ENCODE results near the gene TSC2. TPM values are rescaled to one million over a fixed set of nuclear protein-coding genes. Genes with fewer than 3 reads are reported as not detected.
A peak's percentile ranks its signal among the peaks of the same experiment; 100 is the strongest.

TSC2 gene
- polyA plus RNA-seq, 3 donors, result 11.7 to 95.1 (median 20.8) TPM

DNA sequence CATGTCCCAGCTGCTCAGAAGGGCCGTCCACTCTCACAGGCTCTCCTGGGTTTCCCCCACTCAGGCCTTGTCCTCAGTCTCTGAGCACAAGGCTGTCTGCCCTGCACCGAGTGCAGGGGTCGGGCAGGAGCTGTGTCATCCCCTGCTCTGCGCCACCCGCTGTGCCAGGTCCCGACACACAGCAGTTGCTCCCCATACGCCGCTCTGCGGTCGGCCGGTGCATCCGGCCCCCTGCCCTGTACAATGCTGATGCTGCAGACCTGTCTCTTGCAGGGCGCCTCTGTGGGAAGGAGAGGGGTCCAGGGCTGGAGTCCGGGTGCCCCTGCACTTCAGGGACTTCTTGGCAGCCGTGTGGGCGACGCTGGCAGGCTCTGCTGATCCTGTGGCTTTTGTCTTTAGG is 6.1 kb downstream of the TSC2 start:
- intact Hi-C loops (cut with micrococcal nuclease), result no loop called here
- Histone ChIP-seq H2AFZ (ENCODE audit: insufficient read depth, low read depth, low read length, poor library complexity, severe bottlenecking) (no peak overlapping the region), H3K27me3 (ENCODE audit: control insufficient read depth in 2 of 2, insufficient read depth in 2 of 2, low read length in 2 of 2) (no peaks in the 10 kb centered on the region), H3K79me2 (ENCODE audit: insufficient read depth, low read length) (peaks cover 3% of the 10 kb centered on the region), H4K20me1 (ENCODE audit: insufficient read depth, low read length) (no peaks in the 10 kb centered on the region), H3K4me1 (ENCODE audit: control insufficient read depth in 1 of 2, insufficient read depth in 2 of 2, low read length in 2 of 2) (peaks cover 0 to 2% of the 10 kb centered on the region in 2 donors), H3K27ac (ENCODE audit: low read depth in 1 of 2, low read length in 2 of 2) (no peak overlapping the region), H3K36me3 (replicated peaks in 1 of 2; ENCODE audit: control insufficient read depth in 1 of 2, insufficient read depth in 2 of 2, low read length in 2 of 2) (peaks cover 55 to 85% of the 10 kb centered on the region in 2 donors), H3K9ac (ENCODE audit: insufficient read depth, low read length, poor library complexity, severe bottlenecking) (no peak overlapping the region), H3K9me3 (replicated peaks in 1 of 2; ENCODE audit: control insufficient read depth in 1 of 2, insufficient read depth in 1 of 2, low read length in 2 of 2) (no peaks in the 10 kb centered on the region), H3K4me3 (replicated peaks in 1 of 3; ENCODE audit: low read depth in 2 of 3, low read length in 3 of 3) (no peak overlapping the region), H3K4me2 (replicated peaks; ENCODE audit: extremely low read depth, low read length, poor library complexity, severe bottlenecking) (no peak overlapping the region)
- 99% methylated on average over 17 of the region's 17 CpGs for WGBS (ENCODE audit: insufficient coverage)
- no peak for DNase-seq
- TF ChIP-seq, protein P1, sequence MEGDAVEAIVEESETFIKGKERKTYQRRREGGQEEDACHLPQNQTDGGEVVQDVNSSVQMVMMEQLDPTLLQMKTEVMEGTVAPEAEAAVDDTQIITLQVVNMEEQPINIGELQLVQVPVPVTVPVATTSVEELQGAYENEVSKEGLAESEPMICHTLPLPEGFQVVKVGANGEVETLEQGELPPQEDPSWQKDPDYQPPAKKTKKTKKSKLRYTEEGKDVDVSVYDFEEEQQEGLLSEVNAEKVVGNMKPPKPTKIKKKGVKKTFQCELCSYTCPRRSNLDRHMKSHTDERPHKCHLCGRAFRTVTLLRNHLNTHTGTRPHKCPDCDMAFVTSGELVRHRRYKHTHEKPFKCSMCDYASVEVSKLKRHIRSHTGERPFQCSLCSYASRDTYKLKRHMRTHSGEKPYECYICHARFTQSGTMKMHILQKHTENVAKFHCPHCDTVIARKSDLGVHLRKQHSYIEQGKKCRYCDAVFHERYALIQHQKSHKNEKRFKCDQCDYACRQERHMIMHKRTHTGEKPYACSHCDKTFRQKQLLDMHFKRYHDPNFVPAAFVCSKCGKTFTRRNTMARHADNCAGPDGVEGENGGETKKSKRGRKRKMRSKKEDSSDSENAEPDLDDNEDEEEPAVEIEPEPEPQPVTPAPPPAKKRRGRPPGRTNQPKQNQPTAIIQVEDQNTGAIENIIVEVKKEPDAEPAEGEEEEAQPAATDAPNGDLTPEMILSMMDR (IDR thresholded peaks at IDR 0.05), result no peak
- Mint-ChIP-seq H3K9me3 (no peaks in the 10 kb centered on the region), H3K27me3 (ENCODE audit: low read depth in 3 of 3) (peaks cover 0 to 2% (median 0%) of the 10 kb centered on the region in 3 donors), H3K36me3 (peaks cover 69 to 85% of the 10 kb centered on the region in 2 donors), H3K4me1 (peaks cover 2% of the 10 kb centered on the region), H3K27ac (peak overlapping the region in 1 of 7 donors; percentile 38), H3K4me3 (no peak overlapping the region)

- Histone ChIP-seq H3K79me2 (ENCODE audit: insufficient read depth, low read length) (no peaks in the 10 kb centered on the region), H3K9ac (ENCODE audit: insufficient read depth, low read length, poor library complexity, severe bottlenecking) (no peak overlapping the region), H3K4me1 (ENCODE audit: control insufficient read depth in 1 of 2, insufficient read depth in 2 of 2, low read length in 2 of 2) (no peaks in the 10 kb centered on the region), H3K4me3 (replicated peaks in 1 of 3; ENCODE audit: low read depth in 2 of 3, low read length in 3 of 3) (no peak overlapping the region), H2AFZ (ENCODE audit: insufficient read depth, low read depth, low read length, poor library complexity, severe bottlenecking) (no peak overlapping the region), H3K27ac (ENCODE audit: low read depth in 1 of 2, low read length in 2 of 2) (no peak overlapping the region), H3K27me3 (ENCODE audit: control insufficient read depth in 2 of 2, insufficient read depth in 2 of 2, low read length in 2 of 2) (no peaks in the 10 kb centered on the region), H3K9me3 (replicated peaks in 1 of 2; ENCODE audit: control insufficient read depth in 1 of 2, insufficient read depth in 1 of 2, low read length in 2 of 2) (no peaks in the 10 kb centered on the region), H4K20me1 (ENCODE audit: insufficient read depth, low read length) (no peaks in the 10 kb centered on the region), H3K4me2 (replicated peaks; ENCODE audit: extremely low read depth, low read length, poor library complexity, severe bottlenecking) (no peak overlapping the region), H3K36me3 (replicated peaks in 1 of 2; ENCODE audit: control insufficient read depth in 1 of 2, insufficient read depth in 2 of 2, low read length in 2 of 2) (peaks cover 55 to 89% of the 10 kb centered on the region in 2 donors)
- WGBS (ENCODE audit: insufficient coverage), result 94% methylated on average over 23 of the region's 29 CpGs
- peaks cover 69 to 90% of the 10 kb centered on the region in 2 donors for H3K36me3 Mint-ChIP-seq
- no peak for DNase-seq
- H3K4me3 Mint-ChIP-seq, result no peak overlapping the region
- intact Hi-C loops (cut with micrococcal nuclease), result no loop called here
- H3K4me1 Mint-ChIP-seq, result no peaks in the 10 kb centered on the region
- no peak overlapping the region for H3K27ac Mint-ChIP-seq
- H3K9me3 Mint-ChIP-seq, result no peaks in the 10 kb centered on the region
- peaks cover 0 to 2% (median 0%) of the 10 kb centered on the region in 3 donors for H3K27me3 Mint-ChIP-seq (ENCODE audit: low read depth in 3 of 3)
- TF ChIP-seq, protein P1 (IDR thresholded peaks at IDR 0.05), result no peak
Measured at GRCh38 chr16:2054543-2055245, 6.9 kb downstream of the TSC2 start.

All from CD14-positive monocyte (primary cell).